Measurements from ENCODE around the gene PLPP1. TPM values are rescaled to one million over a fixed set of nuclear protein-coding genes. Genes with fewer than 3 reads are reported as not detected.

PLPP1 gene
- total RNA-seq, 2 donors from 2014 or later, result 274 to 337 TPM

- DNase-seq (ENCODE audit: low spot score), result no peak
- intact Hi-C loops (cut with DNase I), result no loop called here
Measured at GRCh38 chr5:55387865-55388264, 146.9 kb downstream of the PLPP1 start.

GRCh38 chr5:55386356-55386755 is 148.4 kb downstream of the PLPP1 start:
- DNase-seq (ENCODE audit: low spot score), result no peak
- intact Hi-C loops (cut with DNase I), result no loop called here

GRCh38 chr5:55385846-55386245 is 148.9 kb downstream of the PLPP1 start:
- intact Hi-C loops (cut with DNase I), result no loop called here
- no peak for DNase-seq (ENCODE audit: low spot score)

- intact Hi-C loops (cut with DNase I), result no loop called here
- DNase-seq (ENCODE audit: low spot score), result no peak
Measured at GRCh38 chr5:55385227-55385626, 149.5 kb downstream of the PLPP1 start.

GRCh38 chr5:55384072-55384471 is 150.7 kb downstream of the PLPP1 start:
- DNase-seq (ENCODE audit: low spot score), result no peak
- intact Hi-C loops (cut with DNase I), result no loop called here

- DNase-seq (ENCODE audit: low spot score), result no peak
- intact Hi-C loops (cut with DNase I), result no loop called here
Measured at GRCh38 chr5:55383254-55383653, 151.5 kb downstream of the PLPP1 start.

GRCh38 chr5:55377810-55378209 is 157.0 kb downstream of the PLPP1 start:
- intact Hi-C loops (cut with DNase I), result no loop called here
- no peak for DNase-seq (ENCODE audit: low spot score)

Small RNAs within 50 kb of the gene (microRNA-seq; reads per million reads assigned to microRNA genes)
- gene MIR5687 (ENCODE audit: borderline microRNAs expressed in 2 of 2), result 1.3 reads per million in 2 donors

Other genes starting within 250 kb of the PLPP1 start
- 10 to 100 TPM; 23.1 to 34.0 TPM for gene DHX29, start 227.3 kb downstream of the PLPP1 start, total RNA-seq
- gene MTREX, start 227.0 kb downstream of the PLPP1 start, total RNA-seq, result 10 to 100 TPM; 56.6 to 60.1 TPM
- 10 to 100 TPM; 15.2 to 16.4 TPM for gene SLC38A9, start 177.4 kb upstream of the PLPP1 start, total RNA-seq
- gene DDX4, start 203.1 kb upstream of the PLPP1 start, total RNA-seq, result not detected

Measured in posterior vena cava (tissue), 2 donors.